HTR-8/SVneo (cell line): ENCODE measurements around the gene SMIM1.
"Not testable (repeated sequence)": the region's sequence is repeated elsewhere in the genome, so short reads cannot be mapped to it uniquely, and the experiment has no call there.

ENCODE experiments used
- DNase-seq: peaks from one replicate; pipeline ENCODE4 v3.0.0; 2011; ENCODE audit warnings: low spot score, mixed read lengths; ENCODE audit not compliant: insufficient read length
- FAIRE-seq: peaks from 2 replicates; lab custom pipeline; 2011; peaks lifted over from hg19 to GRCh38; lab: Jason Lieb, UNC

Gene SMIM1

GRCh38 chr1:3788756-3789420 lies 16.3 kb downstream of the SMIM1 start:
- DNase-seq, result no peak
- no peak for FAIRE-seq

DNA sequence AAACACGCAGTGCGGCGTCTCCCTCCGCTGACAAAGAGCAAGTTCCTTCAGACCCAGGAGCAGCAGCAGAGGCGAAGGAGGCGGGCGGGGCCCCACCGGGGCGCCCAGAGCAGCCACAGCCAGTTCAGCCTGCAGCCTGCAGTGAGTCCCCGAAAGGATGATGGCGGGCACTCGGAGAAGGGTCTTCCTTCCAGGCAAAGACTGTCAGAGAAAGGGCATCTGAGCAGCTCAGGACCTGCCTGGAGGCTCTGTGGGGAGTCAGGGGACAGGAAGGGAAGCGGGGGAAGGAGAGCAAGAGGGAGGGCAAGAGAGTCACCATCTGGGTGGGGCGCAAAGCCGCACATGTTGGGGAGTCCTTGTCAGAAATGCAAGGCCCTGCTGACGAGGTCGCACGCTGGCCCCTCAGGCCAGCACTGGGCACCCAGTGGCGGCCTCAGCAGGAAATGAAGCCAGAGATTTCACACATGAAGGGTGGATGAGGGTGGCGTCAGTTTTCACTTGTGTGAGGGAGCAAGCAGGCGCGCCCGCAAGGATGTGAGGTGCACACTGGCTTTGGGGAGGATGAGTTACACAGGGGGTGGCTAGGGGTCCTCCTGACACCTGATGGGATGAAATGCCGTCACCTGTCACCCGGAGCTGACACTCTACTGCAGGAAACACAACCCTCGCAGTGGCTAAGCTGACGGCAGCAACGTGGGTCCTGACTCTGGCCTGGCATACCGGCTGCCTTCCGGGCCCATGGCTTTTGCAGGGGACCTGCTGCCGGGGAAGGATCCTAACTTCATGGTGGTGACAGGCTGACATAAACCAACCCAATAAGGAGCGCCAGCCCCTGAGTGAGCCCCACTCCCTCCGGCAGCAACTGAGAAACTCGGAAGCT lies 17.1 kb downstream of the SMIM1 start:
- no peak for FAIRE-seq

DNA sequence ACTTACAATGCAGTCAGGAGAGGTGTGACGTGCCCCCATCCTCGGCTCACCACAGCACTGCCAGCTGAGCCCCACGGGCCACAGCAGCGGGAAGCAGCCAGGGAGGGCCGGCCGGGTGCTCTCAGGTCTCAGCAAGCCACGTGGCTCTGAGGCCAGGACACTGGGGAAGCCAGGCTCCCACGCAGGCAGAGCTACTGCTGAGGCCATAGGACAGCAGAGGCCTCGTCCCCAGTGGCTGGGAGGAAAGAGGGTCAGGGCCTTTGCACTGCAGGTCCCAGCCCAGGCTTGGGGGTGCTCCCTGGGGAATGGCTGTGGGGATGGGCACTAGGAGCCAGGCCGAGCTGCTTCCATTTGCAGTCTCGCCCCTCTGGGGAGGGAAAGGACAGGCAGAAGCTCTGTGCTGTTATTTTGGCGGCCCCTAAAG lies 18.0 kb downstream of the SMIM1 start:
- no peak for DNase-seq
- FAIRE-seq, result no peak

More for the DNA sequence above, 17.1 kb downstream of the SMIM1 start:
- DNase-seq, result no peak

GRCh38 chr1:3790952-3791351 lies 18.4 kb downstream of the SMIM1 start:
- DNase-seq (no peak), FAIRE-seq (no peak)

DNA sequence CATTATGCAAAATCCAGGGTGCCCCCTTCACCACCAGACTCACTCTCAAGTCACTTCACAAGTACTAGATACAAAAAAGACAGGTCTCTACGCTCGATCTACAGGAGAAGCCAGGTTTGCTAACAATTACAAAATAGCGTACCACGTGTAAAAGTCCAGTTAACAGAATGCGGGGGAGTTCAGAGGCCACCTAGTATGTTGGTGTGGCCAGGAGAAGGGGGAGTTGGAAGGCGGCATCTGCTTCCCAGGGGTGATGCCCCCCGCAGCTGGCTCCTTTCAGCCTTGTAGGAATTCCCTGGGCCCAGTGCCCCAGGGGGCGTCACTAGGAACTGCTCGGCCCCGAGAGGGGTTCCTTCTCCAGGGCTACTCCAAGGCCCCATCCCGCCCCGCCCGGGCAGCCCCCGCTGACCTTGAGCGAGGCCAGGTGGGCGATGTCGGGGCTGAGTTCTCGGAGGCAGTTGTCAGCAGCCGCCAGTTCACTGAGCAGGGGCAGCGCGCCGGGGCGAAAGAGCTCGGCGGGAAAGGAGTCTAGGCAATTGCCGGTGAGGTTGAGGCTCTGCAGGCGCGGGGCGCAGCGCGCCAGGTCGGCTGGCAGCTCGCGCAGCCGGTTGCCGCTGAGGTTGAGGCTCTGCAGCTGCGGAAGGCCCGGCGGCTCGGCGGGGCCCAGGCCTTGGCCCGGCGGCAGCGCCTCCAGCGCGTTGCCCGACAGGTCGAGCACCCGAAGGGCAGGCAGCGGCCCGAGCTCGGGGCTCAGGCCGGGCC lies 23.1 kb downstream of the SMIM1 start:
- FAIRE-seq, result no peak
- no peak for DNase-seq

GRCh38 chr1:3796215-3797061 lies 23.9 kb downstream of the SMIM1 start, which contains the start of gene LRRC47:
TSS of gene LRRC47 (minus strand) at chr1:3796498. CDS start at chr1:3796476, 22 bp downstream.
- FAIRE-seq (peak; percentile 57), DNase-seq (peak; percentile 91)

DNA sequence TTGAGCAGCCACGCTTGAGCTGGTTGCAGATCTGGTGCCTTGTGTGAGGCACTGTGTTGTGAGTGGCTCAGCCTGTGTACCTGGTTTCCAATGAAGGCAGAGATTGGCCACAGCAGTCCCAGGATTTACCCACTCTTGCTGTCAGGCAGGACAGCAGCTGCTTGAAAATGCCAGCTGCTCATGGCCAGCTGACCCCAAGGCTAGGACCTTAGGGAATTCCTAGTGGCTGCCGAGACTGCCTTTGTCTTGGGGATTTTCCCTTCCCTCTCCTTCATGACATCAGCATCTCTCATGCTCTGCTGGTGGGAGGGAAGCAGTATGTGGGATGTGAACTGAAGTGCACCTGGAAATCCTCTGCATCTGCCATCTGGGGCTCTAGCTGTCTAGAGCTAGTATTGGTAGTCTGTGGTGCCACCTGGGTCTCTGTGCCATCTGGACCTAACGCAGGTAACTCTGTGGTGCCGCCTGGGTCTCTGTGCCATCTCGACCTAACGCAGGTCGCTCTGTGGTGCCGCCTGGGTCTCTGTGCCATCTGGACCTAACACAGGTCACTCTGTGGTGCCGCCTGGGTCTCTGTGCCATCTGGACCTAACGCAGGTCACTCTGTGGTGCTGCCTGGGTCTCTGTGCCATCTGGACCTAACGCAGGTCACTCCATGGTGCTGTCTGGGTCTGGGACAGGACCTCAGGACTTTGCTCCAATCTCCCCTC lies 27.6 kb downstream of the SMIM1 start:
- DNase-seq, result no peak
- no peak for FAIRE-seq

GRCh38 chr1:3800795-3801194 lies 28.2 kb downstream of the SMIM1 start:
- not testable (repeated sequence) for FAIRE-seq, DNase-seq

- DNase-seq (no peak), FAIRE-seq (no peak)
Observed at GRCh38 chr1:3803905-3804626, 31.5 kb downstream of the SMIM1 start.

DNA sequence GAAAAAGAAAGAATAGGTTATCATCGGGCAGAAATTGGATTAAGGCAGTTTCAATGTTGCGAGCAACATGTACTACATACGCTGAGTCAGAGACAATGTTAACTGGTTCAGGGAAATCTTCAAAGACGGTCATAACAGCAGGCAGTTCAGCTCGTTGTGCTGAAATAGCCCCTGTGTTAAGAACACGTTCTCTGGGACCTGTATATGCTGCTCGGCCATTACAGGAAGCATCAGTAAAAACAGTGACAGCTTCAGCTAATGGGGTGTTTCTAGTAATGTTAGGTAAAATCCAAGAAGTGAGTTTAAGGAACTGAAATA lies 32.0 kb downstream of the SMIM1 start:
- not testable (repeated sequence) for DNase-seq, FAIRE-seq

DNA sequence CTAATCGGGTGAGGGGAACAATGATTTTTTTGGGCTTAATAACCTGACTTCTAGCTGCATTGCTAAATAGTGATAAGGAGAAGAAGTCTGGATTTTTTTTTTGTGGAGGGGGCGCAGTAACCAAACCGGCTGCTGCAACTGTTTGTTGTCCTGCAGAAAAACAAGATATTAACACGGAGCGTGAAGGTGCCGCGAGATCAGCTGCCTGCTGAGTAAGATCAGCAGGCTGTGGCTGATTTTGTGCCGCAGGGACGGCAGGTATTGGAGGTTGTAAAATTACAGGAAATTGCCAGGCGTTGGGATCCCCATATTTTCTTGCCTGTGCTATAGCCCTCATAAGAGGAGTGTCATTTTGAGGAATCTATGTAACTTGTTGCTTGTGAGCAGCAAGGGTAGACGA lies 32.5 kb downstream of the SMIM1 start:
- DNase-seq (no peak), FAIRE-seq (no peak)

GRCh38 chr1:3807769-3808168 lies 35.2 kb downstream of the SMIM1 start:
- DNase-seq (no peak), FAIRE-seq (no peak)

DNA sequence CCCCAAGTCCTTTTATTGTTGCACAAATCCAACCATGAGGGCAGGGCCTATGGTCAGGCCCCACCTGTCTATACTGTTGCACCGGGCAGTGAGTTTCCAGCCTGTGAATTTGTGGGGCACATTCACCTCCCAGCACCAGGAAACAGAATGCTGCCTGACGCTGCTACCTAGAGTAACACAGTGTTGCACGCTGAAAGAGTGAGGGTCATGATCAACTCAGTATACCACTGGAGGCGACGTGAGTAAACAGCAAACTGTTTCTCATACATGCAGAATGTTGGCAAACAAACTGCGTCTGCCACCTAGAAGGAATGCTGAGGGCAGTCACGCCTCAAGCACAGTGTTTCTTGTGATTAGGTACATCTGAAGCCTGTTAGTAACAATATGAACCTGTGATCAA lies 37.1 kb downstream of the SMIM1 start:
- no peak for DNase-seq
- no peak for FAIRE-seq

- not testable (repeated sequence) for DNase-seq, FAIRE-seq
Observed at GRCh38 chr1:3810149-3810761, 37.7 kb downstream of the SMIM1 start.

GRCh38 chr1:3811595-3811911 lies 39.0 kb downstream of the SMIM1 start:
- DNase-seq (no peak), FAIRE-seq (no peak)

DNA sequence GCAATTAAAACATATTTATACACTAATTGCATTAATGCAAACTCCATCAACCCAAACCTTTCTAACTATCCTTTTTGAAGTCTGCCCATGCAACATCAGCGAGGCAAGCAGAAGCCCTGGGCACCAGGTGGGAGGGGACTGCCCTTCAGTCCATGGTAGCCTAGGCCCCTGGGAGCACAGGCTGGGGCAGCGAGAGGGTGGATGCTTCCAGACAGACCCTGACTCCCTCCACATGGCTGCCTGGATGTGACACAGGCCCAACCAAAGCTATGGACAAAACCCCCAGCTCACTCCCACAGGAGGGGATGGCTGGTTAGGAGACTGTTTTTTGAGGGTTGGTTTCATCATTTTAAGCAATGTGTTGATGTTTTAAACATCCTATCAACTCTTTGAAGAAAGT lies 41.5 kb downstream of the SMIM1 start:
- no peak for FAIRE-seq
- DNase-seq, result no peak

- DNase-seq (no peak), FAIRE-seq (no peak)
Observed at GRCh38 chr1:3814771-3815561, 42.4 kb downstream of the SMIM1 start.
